Measurements from ENCODE around the gene PCMT1. TPM values are rescaled to one million over a fixed set of nuclear protein-coding genes. Genes with fewer than 3 reads are reported as not detected.
"Not testable (repeated sequence)": the region's sequence is repeated elsewhere in the genome, so short reads cannot be mapped to it uniquely, and the experiment has no call there.

Gene PCMT1
- total and polyA plus RNA-seq, 2 donors (not counting 1 experiment from before 2014, with no cell fraction given): 30.3 to 46.4 TPM

- H3K27me3 ChIP-seq (replicated peaks in 1 of 4; ENCODE audit: control extremely low read depth in 1 of 4, control insufficient read depth in 3 of 4, insufficient read depth in 4 of 4, low read length in 3 of 4): no peaks in the 10 kb centered on the region
- no peak overlapping the region for H3K4me2 ChIP-seq (replicated peaks; ENCODE audit: low read depth, low read length, poor library complexity, severe bottlenecking)
- no peak overlapping the region for H3K4me3 ChIP-seq (ENCODE audit: control extremely low read depth in 1 of 5, extremely low read depth in 1 of 5, insufficient read depth in 1 of 5, low read depth in 2 of 5, low read length in 4 of 5)
- H3K27me3 Mint-ChIP-seq: no peaks in the 10 kb centered on the region
- H3K9ac ChIP-seq (ENCODE audit: low read length): no peak overlapping the region
- no peaks in the 10 kb centered on the region for H3K9me3 Mint-ChIP-seq (ENCODE audit: insufficient read depth)
- H3K79me2 ChIP-seq (ENCODE audit: control insufficient read depth, insufficient read depth, low read length): peaks cover 80% of the 10 kb centered on the region
- peaks cover 22% of the 10 kb centered on the region for H3K4me1 Mint-ChIP-seq
- TF ChIP-seq CTCF (IDR thresholded peaks at IDR 0.05) (no peak), EZH2 (IDR thresholded peaks at IDR 0.05; ENCODE audit: borderline replicate concordance, insufficient read depth, low read depth, low read length, poor library complexity, severe bottlenecking) (no peak)
- ATAC-seq (ENCODE audit: low read depth) (no peak), DNase-seq (no peak)
- H3K9me3 ChIP-seq (ENCODE audit: control extremely low read depth in 1 of 3, control insufficient read depth in 2 of 3, insufficient read depth in 1 of 3, low read length in 2 of 3): no peaks in the 10 kb centered on the region
- H3K27ac ChIP-seq (ENCODE audit: low read length in 2 of 2): no peak overlapping the region
- H3K4me3 Mint-ChIP-seq: no peak overlapping the region
- intact Hi-C loops (cut with micrococcal nuclease): no loop called here
- H2AFZ ChIP-seq (ENCODE audit: insufficient read depth, low read depth, low read length, poor library complexity, severe bottlenecking): no peak overlapping the region
- no peak overlapping the region for H3K27ac Mint-ChIP-seq
- H3K36me3 ChIP-seq (replicated peaks in 1 of 2; ENCODE audit: control extremely low read depth in 1 of 2, control insufficient read depth in 1 of 2, extremely low read depth in 1 of 2, insufficient read depth in 2 of 2, low read length in 1 of 2): no peaks in the 10 kb centered on the region
- POLR2A ChIA-PET: no interaction called here
- CTCF ChIA-PET: interaction anchor here (0.7 to 1.0 kb wide), 2 partner anchors 275 to 724 kb away, joined by 3 to 4 read pairs; no protein-coding TSS in a partner anchor
- WGBS (ENCODE audit: insufficient coverage): 100% methylated on average over 1 of the region's 4 CpGs
- H4K20me1 ChIP-seq (ENCODE audit: control insufficient read depth, insufficient read depth, low read length, poor library complexity, severe bottlenecking): peaks cover 43% of the 10 kb centered on the region
- peaks cover 21 to 22% of the 10 kb centered on the region in 2 donors for H3K4me1 ChIP-seq (ENCODE audit: control insufficient read depth in 2 of 2, insufficient read depth in 2 of 2, low read length in 2 of 2)
Observed at GRCh38 chr6:149752600-149753373, 3.2 kb downstream of the PCMT1 start.

GRCh38 chr6:149753374-149753637 lies 3.8 kb downstream of the PCMT1 start:
- ATAC-seq (ENCODE audit: low read depth); H3K27me3 Mint-ChIP-seq; H3K4me3 Mint-ChIP-seq; H3K27ac ChIP-seq (ENCODE audit: low read length in 2 of 2); H3K9ac ChIP-seq (ENCODE audit: low read length); H3K27ac Mint-ChIP-seq; POLR2A ChIA-PET; intact Hi-C loops (cut with micrococcal nuclease); H3K9me3 ChIP-seq (ENCODE audit: control extremely low read depth in 1 of 3, control insufficient read depth in 2 of 3, insufficient read depth in 1 of 3, low read length in 2 of 3); H2AFZ ChIP-seq (ENCODE audit: insufficient read depth, low read depth, low read length, poor library complexity, severe bottlenecking); H3K27me3 ChIP-seq (replicated peaks in 1 of 4; ENCODE audit: control extremely low read depth in 1 of 4, control insufficient read depth in 3 of 4, insufficient read depth in 4 of 4, low read length in 3 of 4); H3K4me3 ChIP-seq (ENCODE audit: control extremely low read depth in 1 of 5, extremely low read depth in 1 of 5, insufficient read depth in 1 of 5, low read depth in 2 of 5, low read length in 4 of 5); H3K4me2 ChIP-seq (replicated peaks; ENCODE audit: low read depth, low read length, poor library complexity, severe bottlenecking); H3K36me3 ChIP-seq (replicated peaks in 1 of 2; ENCODE audit: control extremely low read depth in 1 of 2, control insufficient read depth in 1 of 2, extremely low read depth in 1 of 2, insufficient read depth in 2 of 2, low read length in 1 of 2); H3K9me3 Mint-ChIP-seq (ENCODE audit: insufficient read depth); DNase-seq: not testable (repeated sequence)
- Histone ChIP-seq H4K20me1 (ENCODE audit: control insufficient read depth, insufficient read depth, low read length, poor library complexity, severe bottlenecking) (peaks cover 43% of the 10 kb centered on the region), H3K79me2 (ENCODE audit: control insufficient read depth, insufficient read depth, low read length) (peaks cover 80% of the 10 kb centered on the region), H3K4me1 (ENCODE audit: control insufficient read depth in 2 of 2, insufficient read depth in 2 of 2, low read length in 2 of 2) (peaks cover 21 to 22% of the 10 kb centered on the region in 2 donors)
- WGBS (ENCODE audit: insufficient coverage): no CpG with 5 or more reads among the region's 3 CpGs
- CTCF ChIA-PET: interaction anchor here (0.6 to 1.0 kb wide), 2 partner anchors 318 to 725 kb away, joined by 3 read pairs; no protein-coding TSS in a partner anchor
- H3K4me1 Mint-ChIP-seq: peaks cover 22% of the 10 kb centered on the region
